Measurements from ENCODE around the gene FADS2.

The FADS2 gene

DNA sequence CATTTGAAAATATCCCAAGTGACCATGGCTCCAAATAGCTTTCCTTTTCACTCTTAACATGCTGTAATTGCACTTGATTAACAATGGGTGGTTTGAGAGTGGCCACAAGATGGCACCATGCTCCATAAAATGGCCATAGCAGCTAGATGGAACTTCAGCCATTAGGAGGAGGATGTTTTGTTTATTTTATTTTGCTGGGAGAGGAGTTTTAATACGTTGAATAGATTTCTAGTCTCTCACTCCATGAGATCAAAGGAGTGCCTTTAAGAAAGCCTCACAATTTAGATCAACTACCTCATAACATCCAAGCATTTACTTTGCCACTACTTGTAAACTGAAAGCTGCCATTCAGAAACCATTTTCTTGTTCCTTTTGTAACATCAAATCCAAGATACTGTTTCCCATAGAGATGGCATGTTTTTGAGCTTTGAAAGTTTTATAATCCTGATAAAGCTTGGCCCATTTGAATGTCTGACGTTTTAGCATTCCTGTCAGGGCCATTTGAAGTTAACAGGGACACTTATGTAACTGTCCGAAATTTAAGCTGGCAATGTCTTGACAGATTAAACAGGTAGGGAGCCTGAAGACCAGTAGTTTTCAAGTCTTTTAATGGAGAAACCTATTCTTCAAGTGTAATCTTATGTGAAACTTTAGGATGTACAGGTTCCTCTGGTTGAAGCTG, 30.7 kb upstream of the FADS2 start:
- DNase-seq, result peak; percentile 88

DNA sequence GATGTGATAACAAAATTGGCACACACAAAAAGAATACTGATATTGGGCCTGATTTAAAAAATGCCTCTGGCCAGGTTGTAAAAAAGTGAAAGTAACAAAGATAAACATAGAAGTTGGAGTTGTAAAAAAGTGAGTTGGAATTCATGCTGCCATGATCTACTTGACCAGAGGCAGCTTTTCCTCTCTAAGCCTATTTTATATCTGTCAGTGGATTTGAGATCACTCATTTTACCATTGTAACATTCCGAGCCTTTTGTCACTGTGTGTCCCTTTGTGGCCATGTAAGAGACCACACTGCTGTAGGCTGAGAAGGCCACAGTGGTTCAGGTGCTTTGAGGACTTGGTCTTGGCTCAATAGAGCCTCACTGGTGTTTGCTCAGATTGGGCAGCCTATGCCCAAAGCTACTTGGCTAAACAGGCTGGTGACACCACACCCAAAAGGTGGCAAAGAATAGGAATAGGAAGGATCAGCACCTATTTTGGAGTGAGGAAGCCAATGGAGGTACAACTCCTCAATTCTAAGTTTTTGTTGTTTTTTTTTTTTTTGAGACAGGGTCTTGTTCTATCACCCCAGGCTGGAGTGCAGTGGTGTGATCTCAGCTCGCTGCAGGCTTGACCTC, 28.3 kb upstream of the FADS2 start:
- no peak for DNase-seq

DNA sequence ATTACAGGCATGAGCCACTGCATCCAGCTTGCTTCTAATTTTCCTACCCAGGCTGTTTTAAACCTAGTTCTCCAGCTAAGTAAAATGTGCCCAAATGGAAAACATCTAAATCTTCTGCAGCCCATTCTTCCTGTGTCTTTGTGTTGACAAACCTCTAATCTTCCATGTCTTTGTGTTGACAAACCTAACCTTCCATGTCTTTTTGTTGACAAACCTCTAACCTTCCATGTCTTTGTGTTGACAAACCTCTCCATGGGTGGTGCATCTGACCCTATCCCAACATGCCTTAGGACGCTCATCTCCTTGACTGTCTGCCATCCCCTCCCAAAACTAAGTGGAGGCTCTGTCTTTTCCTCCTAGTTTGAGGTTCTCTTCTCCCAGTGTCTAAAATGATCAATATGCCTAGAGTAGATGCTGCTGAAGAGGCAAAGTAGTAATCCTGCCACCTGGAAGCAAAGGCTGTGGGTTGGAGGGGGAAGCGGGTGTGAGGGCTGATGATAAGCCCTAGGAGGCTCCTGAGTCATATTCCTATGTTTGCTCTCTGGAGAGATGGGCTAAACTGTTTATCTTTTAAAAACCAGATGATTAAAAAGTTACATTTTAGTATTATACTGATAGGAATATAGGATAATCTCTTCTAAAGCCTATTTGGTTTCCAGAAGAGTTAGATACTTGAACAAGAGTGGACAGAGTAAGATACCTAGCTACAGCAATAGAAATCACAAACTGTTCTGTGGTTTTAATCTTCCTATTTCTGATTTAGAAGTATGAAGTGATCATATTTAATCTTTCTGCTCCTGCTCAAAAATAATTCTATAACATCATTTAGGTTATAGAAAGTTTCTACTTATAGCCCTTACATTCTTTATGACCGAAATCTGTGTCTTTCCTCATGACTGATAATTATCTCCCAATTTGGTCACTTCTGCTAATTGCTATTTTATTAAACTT, 27.5 kb upstream of the FADS2 start:
- DNase-seq, result peak; percentile 38

DNA sequence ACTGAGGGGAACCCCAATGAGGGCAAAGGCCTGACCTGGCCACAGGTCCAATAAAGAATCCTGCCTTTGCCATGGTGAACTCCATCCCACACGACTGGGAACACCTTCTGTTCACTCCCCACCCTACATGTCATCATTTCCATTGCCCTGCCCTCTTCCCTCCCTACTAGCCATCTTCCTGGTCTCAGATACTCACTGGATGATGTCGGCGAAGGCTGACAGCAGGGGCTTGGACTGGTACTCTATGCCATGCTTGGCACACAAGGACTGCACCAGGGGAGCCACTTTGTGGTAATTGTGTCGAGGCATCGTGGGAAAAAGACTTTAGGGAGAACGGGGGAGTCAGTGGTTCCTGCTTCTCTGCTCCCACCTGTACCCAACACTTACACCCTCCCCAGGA, 25.5 kb upstream of the FADS2 start:
- no peak for DNase-seq

DNA sequence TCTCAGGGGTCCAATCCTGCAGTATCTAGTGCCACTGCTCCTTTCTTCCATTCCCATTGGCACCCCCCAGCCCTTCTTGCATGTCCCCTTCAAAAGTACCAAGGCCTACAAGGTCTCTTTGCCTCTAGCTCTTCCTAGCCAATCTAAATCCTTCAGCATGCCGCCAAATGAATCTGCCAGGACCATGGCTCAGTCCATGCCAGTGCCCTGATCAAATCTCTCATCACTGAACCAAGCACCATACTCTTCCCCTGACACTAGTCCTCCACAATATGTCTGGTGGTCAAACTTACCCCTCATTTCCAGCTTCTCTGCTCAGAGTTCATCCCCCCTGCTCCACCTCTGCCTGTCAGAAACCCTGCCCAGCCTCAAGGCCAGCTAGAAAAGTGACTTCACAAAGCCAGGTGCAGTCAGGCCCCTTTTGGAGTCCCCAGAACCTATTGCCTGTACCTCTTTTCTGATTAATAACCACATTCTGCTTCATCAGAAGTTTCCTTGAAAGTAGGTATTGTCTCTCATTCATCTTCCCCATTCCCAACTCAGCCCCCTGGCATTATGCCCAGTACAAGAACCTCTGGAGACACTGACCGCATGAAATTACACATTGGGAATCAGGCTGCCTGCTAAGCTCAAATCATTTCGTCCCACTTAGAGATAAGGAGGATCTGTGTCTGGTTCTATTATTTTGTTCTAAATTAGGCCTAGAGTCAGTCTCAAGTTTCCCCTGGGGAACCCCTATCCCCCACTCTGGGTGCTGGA, 24.0 kb upstream of the FADS2 start:
- no peak for DNase-seq

DNA sequence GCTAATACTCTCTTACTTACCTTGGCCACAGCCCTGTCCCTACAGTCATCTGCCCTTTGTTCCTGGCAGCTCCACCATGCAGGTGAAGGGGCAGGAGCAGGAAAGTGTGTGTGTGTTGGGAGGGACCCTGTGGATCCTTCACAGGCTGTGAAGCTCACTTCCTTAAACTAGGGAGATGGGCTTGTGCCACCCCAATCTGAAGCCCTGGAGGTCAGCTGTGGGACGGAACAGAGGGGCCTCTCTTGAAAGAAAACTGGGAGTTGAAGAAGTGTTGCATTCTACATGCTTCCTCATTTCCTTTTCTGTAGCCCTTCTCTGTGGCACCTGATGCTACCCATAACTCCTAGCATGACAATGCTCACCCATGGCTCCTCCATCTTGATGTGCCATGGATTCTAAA, 23.0 kb upstream of the FADS2 start:
- no peak for DNase-seq

DNA sequence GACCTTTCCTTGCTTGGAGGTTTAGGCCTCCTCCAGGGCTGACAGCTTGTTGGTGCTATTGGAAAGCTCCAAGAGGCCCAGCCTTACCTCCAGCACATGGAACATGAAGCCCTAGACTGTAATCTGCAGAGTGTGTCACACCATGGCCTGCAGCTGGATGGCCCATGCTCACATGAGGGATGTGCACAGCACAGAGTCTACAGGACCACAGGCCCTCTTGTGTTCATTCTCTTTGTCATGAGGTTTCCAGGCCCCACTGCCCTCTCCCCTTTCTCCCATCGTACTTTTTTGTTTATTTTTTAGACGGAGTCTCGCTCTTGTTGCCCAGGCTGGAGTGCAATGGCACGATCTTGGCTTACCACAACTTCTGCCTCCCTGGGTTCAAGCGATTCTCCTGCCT, 21.3 kb upstream of the FADS2 start:
- no peak for DNase-seq

DNA sequence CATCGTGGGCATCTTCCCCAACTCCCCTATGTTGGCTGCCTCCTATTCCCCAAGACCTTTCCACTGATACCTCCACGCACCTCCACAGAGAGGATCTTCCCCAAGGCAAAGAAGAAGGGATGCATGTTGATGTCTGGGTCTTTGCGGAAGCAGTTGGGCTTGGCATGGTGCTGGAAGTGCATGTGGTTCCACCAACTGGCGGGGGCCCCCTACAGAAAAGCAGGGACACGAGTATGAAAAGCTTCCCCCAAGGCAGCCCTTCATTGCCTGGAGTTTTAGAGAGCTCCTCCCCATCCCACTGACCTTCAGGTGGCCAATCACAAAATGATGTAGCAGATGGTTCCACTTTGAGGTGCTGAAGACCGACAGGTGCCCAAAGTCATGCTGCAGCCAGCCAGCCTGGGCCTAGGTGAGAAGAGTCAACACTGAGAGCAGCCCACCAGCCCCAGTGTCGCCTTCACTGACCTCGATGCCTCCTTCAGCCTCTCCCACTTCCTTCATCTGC, 17.4 kb upstream of the FADS2 start:
- DNase-seq, result no peak

DNA sequence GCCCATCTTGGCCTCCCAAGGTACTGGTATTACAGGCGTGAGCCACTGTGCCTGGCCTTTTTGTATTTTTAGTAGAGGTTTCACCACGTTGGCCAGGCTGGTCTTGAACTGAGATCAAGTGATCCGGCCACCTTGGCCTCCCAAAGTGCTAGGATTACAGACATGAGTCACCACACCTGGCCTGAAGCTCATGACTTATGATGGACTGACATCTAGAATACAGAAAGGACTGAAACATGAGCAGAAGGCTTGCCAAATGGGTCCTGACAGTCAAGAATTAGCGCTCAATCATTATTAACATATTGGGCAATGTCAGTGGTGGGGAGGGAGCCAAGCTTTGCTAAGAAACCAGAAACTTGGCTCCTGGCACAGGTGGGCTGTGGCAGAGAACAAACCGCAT, 16.3 kb upstream of the FADS2 start:
- DNase-seq, result no peak

DNA sequence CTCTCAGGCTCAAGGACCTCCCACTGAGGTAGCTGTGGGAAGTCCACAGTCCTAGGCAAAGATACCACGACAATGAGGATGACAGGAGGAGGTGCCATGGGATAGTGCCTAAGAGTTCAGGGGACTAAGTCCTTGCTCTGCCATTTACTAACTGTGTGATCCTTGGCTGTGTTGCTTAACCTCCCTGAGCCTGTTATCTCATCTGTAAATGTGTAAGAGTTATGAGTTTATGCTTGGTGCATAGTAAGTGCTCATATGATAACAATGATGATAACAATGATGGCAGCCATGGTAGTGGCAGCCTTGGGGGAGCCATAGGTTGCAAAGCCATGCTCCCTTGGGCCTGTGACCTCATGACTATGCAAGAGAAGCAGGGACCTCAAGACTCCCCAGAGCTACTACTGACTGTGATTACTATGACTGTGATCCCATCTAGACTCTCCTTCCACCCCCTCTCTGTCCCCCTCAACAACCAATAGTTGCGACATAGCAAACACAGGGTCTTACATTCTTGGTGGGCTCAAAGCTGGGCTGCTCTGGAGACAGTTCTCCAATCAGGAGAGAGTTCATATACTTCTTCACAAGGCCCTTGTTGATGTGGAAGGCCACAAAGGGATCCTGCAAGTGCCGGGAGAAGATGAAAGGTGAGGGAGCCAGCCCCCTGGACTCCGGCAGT, 15.2 kb upstream of the FADS2 start:
- no peak for DNase-seq

DNA sequence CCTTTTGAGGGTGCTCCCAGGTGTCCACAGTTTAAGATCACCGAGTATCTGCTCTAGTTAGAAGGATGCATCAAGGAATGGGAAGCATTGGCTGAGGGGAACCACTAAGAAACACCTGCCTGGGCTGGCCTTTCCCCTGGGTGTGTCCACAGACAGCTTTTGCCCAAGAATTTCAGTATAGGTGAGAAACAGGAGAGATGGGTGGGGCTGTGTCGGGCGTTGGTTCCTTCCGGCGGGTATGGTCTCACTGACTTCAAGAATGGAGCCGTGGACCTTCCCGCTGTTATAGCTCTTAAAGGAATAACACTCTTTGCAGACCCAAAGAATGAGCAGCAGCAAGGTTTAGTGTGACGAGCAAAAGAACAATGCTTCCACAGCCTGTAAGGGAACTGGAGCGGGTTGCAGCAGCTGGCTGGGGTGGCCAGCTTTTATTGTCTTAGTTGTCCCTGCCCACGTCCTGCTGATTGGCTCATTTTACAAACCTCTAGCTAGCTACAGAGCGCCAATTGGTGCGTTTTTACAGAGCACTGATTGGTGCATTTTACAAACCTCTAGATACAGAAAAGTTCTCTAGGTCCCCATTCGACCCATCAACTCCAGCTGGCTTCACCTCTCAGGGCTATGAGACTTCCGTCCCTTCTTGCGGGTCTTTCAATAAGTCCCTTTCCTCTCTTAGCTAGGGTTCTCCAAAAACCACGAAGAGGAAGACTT, 13.7 kb upstream of the FADS2 start:
- peak; percentile 86 for DNase-seq

DNA sequence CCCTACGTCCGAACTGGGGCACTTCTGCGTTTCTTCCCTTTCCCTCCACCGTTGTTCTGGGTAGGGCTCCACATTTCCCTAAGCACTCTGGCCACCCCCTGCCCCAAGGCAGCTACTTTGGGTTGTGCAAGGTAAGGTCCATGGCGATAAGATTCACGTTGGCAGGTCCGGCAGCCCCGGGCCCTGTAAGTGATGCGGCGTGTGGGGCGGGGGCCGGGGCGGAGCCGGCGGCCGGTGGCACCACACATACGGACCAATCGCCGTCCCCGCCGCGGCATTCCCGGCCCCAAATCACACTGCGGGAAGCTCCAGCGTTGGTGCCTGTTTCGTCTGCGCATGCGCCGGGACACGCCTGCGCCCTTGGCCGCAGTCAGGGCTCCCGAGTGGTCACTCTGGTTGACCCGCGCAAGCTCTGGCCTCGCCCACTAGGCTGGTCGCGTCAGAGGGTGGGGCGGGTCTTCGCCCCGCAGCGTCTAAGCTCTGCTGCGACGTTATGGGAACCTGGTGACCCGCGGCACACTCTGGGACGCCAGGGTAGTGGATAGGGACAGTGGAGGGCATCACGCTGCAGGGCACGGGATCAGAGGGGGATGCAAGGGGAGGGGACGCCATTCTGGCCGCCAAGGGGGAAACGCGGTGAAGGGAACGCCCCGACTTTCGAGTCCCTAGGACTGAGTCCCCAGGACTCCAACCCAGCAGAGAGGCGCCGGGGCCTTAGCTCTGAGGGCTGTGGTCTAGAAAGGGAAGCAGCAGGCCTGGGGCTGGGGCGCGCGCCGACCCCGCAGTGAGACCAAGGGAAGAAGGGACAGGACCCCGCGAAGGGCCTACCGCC, 12.9 kb upstream of the FADS2 start:
- peak; percentile 99 for DNase-seq

DNA sequence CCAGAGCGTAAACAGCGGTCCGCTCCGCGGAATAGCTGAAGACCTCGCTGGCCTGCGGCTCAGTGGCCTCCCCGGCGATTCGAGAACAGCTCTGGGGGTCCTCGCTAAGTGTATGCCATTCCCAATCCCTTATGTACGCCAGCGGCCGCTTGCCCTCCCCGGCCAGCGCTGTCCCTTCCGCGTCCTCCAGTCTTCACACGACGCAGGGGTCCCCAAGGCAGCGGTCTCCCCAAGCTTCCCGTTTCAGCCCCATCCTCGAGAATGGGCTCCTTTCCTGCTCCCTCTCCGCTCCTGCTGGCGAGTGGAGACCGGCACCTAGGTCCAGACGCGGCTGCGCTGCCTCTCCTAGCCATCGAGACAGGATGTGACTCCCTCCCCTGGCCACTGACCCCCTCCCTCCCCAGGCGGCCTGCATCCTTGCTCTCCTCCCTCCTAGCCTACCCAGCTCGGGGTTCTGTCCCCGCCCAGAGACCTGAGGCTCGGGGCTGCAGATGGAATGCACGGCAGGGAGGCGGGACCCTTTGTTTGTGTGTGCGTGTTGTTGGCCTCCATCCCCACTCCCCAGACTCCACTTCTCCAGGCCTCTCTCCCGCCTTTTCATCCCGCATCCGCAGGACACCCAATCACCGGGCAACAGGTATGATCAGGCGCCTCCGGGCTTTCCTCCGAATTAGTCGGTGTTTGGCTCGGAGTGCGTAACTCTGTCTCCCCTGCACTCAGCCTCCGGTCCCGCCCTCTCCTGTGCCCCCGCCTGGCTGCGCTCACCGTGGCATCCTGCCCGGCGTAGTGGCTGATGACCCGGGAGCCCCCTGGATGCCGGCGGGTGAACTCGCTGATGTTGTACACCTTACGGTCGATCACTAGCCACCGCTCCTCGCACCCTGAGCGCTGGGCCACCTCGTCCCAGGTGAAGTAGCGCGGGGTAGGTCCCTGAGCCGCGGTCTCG, 12.0 kb upstream of the FADS2 start:
- DNase-seq, result peak; percentile 96

DNA sequence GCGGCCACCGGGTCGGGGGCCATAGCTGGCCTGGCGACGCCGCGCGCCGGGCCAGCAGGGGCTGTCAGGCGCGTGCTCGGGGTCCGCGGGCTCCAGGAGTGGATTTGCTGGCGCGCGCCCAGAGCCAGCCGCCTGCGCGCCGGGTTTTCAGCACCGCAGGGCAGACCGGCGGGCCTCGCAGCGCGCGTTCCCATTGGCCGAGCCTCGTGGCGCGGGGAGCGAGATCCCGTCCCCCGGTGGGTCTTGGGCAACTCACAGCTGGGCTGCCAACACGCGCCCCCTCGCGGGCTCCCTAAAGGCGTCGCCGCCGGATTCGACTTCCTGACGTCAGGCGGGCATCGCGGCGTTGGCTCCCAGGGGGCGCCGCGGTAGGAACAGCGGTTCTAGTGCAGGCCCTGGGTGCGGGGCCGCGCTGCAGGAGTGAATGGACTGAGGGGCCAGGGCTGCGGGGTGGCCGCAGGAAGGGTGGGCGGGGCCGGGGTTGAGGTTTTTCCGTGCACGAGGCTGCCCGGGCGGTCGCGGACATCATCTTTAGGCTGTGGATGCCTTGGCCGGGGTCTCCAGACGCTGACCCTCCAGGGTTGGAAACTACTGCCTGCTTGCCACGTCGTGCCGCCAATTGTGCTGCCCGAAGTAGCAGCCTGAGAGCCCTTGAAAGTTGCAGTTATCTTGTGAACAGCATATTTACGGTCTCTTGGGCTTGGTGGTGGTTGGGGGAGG, 11.2 kb upstream of the FADS2 start, which contains the start of gene FADS1:
TSS of gene FADS1 (minus strand) at position 268 of the 720 bp plus-strand sequence. CDS start at position 194, 74 bp downstream.
- DNase-seq, result peak; percentile 99

DNA sequence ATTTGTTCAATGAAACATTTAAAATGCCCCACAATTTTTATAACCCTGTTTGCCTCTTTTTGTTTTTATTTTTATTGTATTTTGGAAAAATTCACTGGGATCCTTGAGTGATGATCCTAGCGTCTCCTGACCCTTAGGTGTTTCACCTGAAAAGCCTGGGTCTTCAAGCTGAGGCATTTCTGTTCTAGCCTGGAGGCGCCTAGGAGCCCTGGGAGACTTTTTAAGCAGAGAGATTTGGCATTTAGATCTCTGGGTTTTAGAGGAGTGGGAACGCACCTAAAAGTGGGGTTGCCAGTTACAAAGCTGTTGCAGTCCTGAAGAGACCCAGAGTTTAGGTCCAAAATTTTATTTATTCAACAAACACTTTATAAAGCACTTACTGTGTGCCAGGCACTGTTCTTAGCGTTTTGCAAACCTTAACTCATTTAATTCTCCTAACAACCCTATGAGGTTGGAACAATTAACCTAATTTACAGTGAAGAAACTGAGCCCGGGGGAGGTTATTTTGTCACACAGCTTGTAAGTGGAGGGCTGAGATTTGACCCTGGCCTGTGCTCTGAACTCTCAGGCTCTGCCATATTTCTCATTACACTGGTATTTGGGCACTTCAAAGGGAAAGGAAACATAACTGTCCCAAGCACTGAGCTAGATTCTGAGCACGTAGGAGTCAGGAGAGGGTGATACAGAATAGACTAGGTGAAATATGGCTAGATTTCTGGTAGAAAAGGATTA, 10.5 kb upstream of the FADS2 start:
- DNase-seq, result peak; percentile 28

DNA sequence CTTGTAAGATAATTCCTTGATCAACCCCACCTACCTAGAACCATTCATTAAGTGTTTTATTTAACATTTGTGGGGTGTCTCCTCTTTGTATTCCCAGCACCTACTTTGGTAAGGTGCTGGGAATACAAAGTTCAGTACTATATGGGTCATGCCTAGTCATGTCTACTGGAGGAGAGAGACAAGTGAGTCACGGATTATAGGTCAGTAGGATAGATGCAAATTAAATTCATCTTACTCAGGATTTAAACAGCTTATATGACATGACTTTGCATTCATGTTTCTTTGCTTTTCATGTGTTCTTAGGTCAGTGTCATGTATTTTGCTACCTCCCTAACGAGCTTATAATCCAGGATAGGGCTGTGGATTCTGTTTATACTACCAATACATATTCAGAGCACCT, 7.9 kb upstream of the FADS2 start:
- DNase-seq, result no peak

DNA sequence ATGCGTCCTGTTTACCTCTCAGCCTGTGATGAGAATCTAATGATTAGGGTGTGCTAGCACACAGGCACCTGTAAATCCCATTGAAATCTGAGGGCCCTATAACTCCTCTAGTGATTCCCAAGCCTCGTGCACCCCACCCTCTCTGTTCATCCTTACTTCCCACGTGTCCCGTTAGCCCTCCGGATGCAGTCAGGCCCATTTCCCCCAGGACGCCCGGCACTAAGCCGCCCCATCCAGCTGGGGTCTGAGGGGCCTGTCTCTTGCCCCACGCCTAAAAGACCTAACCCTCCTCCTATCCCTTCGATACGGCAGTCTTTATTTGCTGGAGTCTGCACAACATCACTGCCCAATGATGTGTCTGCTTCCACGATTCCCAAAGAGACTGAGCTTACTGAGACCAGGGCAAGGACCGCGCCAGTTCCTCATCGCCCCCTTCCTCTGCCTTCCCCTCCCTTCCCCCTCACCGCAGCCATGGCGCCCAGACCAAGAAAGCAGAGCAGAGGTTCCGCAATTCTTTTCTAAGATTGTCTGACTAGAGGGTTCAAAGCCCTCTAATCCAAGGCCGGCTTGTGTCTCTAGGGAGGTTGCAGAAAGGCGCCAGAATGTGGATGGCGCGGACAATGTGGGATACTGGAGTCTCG, 1.1 kb upstream of the FADS2 start:
- peak; percentile 42 for DNase-seq

DNA sequence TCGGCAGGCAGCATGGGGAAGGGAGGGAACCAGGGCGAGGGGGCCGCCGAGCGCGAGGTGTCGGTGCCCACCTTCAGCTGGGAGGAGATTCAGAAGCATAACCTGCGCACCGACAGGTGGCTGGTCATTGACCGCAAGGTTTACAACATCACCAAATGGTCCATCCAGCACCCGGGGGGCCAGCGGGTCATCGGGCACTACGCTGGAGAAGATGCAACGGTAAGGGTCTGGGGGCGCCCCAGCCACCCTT, 204 bp downstream of the FADS2 start:
- DNase-seq, result no peak

Measured in DMS53 (cell line).